Breast epithelium (tissue), 3 donors: ENCODE data around the gene LRRC37B.
"Not testable (repeated sequence)": the region's sequence is repeated elsewhere in the genome, so short reads cannot be mapped to it uniquely, and the experiment has no call there.

Experiments
- POLR2AphosphoS5 ChIP-seq, 3 donors: sonication (generic); formaldehyde crosslinking; IDR thresholded peaks; one replicate each; pipeline ENCODE4 v1.6.1; 2017; ENCODE audit warnings: antibody characterized with exemption in 3 of 3
- TF ChIP-seq, protein P1 (sequence below), 3 donors: fragments of 450-650 bp; IDR thresholded peaks; one replicate each; pipeline ENCODE4 v1.5.1; 2016 to 2017; ENCODE audit warnings: antibody characterized with exemption in 3 of 3, mild to moderate bottlenecking in 3 of 3, moderate library complexity in 3 of 3

DNA sequence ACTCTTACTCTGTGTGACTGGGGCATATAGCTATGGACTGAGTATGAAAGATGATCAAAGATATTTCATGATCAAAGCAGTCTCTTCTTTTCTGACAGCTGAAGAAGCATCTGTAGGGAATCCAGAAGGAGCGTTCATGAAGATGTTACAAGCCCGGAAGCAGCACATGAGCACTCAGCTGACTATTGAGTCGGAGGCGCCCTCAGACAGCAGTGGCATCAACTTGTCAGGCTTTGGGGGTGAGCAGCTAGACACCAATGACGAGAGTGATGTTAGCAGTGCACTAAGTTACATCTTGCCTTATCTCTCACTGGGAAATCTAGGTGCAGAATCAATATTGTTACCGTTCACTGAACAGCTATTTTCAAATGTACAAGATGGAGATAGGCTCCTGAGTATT is 40.5 kb downstream of the LRRC37B start:
- TF ChIP-seq, protein P1, sequence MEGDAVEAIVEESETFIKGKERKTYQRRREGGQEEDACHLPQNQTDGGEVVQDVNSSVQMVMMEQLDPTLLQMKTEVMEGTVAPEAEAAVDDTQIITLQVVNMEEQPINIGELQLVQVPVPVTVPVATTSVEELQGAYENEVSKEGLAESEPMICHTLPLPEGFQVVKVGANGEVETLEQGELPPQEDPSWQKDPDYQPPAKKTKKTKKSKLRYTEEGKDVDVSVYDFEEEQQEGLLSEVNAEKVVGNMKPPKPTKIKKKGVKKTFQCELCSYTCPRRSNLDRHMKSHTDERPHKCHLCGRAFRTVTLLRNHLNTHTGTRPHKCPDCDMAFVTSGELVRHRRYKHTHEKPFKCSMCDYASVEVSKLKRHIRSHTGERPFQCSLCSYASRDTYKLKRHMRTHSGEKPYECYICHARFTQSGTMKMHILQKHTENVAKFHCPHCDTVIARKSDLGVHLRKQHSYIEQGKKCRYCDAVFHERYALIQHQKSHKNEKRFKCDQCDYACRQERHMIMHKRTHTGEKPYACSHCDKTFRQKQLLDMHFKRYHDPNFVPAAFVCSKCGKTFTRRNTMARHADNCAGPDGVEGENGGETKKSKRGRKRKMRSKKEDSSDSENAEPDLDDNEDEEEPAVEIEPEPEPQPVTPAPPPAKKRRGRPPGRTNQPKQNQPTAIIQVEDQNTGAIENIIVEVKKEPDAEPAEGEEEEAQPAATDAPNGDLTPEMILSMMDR (IDR thresholded peaks at IDR 0.05): not testable (repeated sequence)
- TF ChIP-seq POLR2AphosphoS5 (IDR thresholded peaks at IDR 0.05): not testable (repeated sequence)
